Liver (tissue), 9 donors: ENCODE data around the gene DRAM2. TPM values are rescaled to one million over a fixed set of nuclear protein-coding genes. Genes with fewer than 3 reads are reported as not detected.

Experiments
- DNase-seq: peaks from one replicate; pipeline ENCODE4 v3.0.0-alpha.2; 2017; ENCODE audit warnings: low spot score
- H3K27ac ChIP-seq, 2 donors: one replicate each; pipeline ENCODE4 v1.7.0; 2013; ENCODE audit warnings: inconsistent platforms in 2 of 2, low read length in 2 of 2, control low read depth in 1 of 2, low read depth in 1 of 2, mild to moderate bottlenecking in 1 of 2
- H3K27me3 ChIP-seq, 4 donors: one replicate each; pipeline versions ENCODE4 v1.6.1 to v1.7.0; 2013; ENCODE audit warnings: low read length in 3 of 4, inconsistent platforms in 1 of 4, mild to moderate bottlenecking in 1 of 4, moderate library complexity in 1 of 4; ENCODE audit not compliant: control insufficient read depth in 4 of 4, insufficient read depth in 4 of 4
- H3K36me3 ChIP-seq, 4 donors: one replicate each; pipeline versions ENCODE4 v1.6.1 to v1.7.0; 2013; ENCODE audit warnings: low read length in 3 of 4, mild to moderate bottlenecking in 3 of 4, low read depth in 1 of 4, moderate library complexity in 1 of 4; ENCODE audit not compliant: control insufficient read depth in 4 of 4, insufficient read depth in 3 of 4
- H3K4me1 ChIP-seq, 4 donors: one replicate each; pipeline versions ENCODE4 v1.6.1 to v1.7.0; 2013; ENCODE audit warnings: low read length in 3 of 4, mild to moderate bottlenecking in 3 of 4, moderate library complexity in 1 of 4; ENCODE audit not compliant: control insufficient read depth in 4 of 4, insufficient read depth in 4 of 4
- H3K4me3 ChIP-seq, 3 donors: one replicate each; pipeline versions ENCODE4 v1.6.1 to v1.7.0; 2013; ENCODE audit warnings: low read length in 3 of 3, control low read depth in 1 of 3, low read depth in 1 of 3, mild to moderate bottlenecking in 1 of 3
- H3K9ac ChIP-seq, 2 donors: one replicate each; pipeline ENCODE4 v1.7.0; 2013; ENCODE audit warnings: low read length in 2 of 2, mild to moderate bottlenecking in 2 of 2, moderate library complexity in 2 of 2, control low read depth in 1 of 2, low read depth in 1 of 2
- H3K9me3 ChIP-seq, 4 donors: one replicate each; pipeline versions ENCODE4 v1.6.1 to v1.7.0; 2013; ENCODE audit warnings: low read length in 3 of 4; ENCODE audit not compliant: control insufficient read depth in 4 of 4
- ATF3 ChIP-seq: IDR thresholded peaks from 2 replicates; pipeline ENCODE4 v1.6.1; 2016; ENCODE audit warnings: antibody characterized with exemption
- FOXA2 ChIP-seq: IDR thresholded peaks from 2 replicates; pipeline ENCODE4 v1.6.1; 2016; ENCODE audit warnings: antibody characterized with exemption
- GABPA ChIP-seq, 2 donors: IDR thresholded peaks in 1 of 2; conservative IDR thresholded peaks in 1 of 2; 2 replicates each; pipeline ENCODE4 v1.6.1; 2016; ENCODE audit warnings: antibody characterized with exemption in 2 of 2, mild to moderate bottlenecking in 1 of 2, moderate library complexity in 1 of 2
- HNF4A ChIP-seq, 2 donors: conservative IDR thresholded peaks; 2 replicates each; pipeline ENCODE4 v1.6.1; 2016; ENCODE audit warnings: antibody characterized with exemption in 2 of 2, mild to moderate bottlenecking in 2 of 2
- HNF4G ChIP-seq: IDR thresholded peaks from 2 replicates; pipeline ENCODE4 v1.6.1; 2016; ENCODE audit warnings: antibody characterized with exemption
- NR2F2 ChIP-seq: IDR thresholded peaks from 2 replicates; pipeline ENCODE4 v1.6.1; 2016; ENCODE audit warnings: antibody characterized with exemption
- REST ChIP-seq: IDR thresholded peaks from 2 replicates; pipeline ENCODE4 v1.6.1; 2016; ENCODE audit warnings: antibody characterized with exemption, mild to moderate bottlenecking
- TAF1 ChIP-seq: conservative IDR thresholded peaks from 2 replicates; pipeline ENCODE4 v1.6.1; 2016; ENCODE audit warnings: antibody characterized with exemption, mild to moderate bottlenecking
- YY1 ChIP-seq: IDR thresholded peaks from 2 replicates; pipeline ENCODE4 v1.6.1; 2016; ENCODE audit warnings: antibody characterized with exemption, mild to moderate bottlenecking
- ZBTB33 ChIP-seq: IDR thresholded peaks from 2 replicates; pipeline ENCODE4 v1.6.1; 2016; ENCODE audit warnings: antibody characterized with exemption
- WGBS: extraction: QIAGEN DNeasy Blood & Tissue Kit; methylation state at CpG from one replicate; pipeline ENCODE4 v1.1.7; 2013; 5-methylcytosine and 5-hydroxymethylcytosine counted together
- polyA plus RNA-seq, 2 donors: library from polyadenylated mRNA; stranded (reverse) in 1 of 2; unstranded in 1 of 2; fragments of 200-250 nt in 1 of 2; fragments of >200 nt in 1 of 2; fragmentation: Nextera tagmentation in 1 of 2; extraction: Ambion mirVana in 1 of 2; gene quantifications; one replicate each; pipeline versions ENCODE4 v1.2.1 to v1.2.3, GENCODE V29; 2013 to 2015
- total RNA-seq, 2 donors: library from RNA; depleted of rRNA; stranded (reverse); fragments of >200 nt; gene quantifications; one replicate each; pipeline ENCODE4 v1.2.3, GENCODE V29; 2014
- TF ChIP-seq, protein P1 (sequence below): fragments of 150-350 bp; IDR thresholded peaks from 2 replicates; pipeline ENCODE4 v1.5.1; 2017; ENCODE audit warnings: improper control_type of control experiment, low read depth, low read length; ENCODE audit not compliant: missing input control
- donor health status: healthy.
- donor health status: healthy.
- donor health status: healthy.
- donor health status: healthy.
- donor health status: healthy.

The DRAM2 gene
- total and polyA plus RNA-seq, 4 donors = 15.7 to 33.9 (median 19.8) TPM

- Histone ChIP-seq H3K27ac (no peak overlapping the region), H3K4me1 (peaks cover 0 to 7% (median 1%) of the 10 kb centered on the region in 4 donors), H3K9ac (no peak overlapping the region), H3K4me3 (no peak overlapping the region), H3K27me3 (no peaks in the 10 kb centered on the region), H3K36me3 (peaks cover 3 to 47% (median 45%) of the 10 kb centered on the region in 4 donors), H3K9me3 (no peaks in the 10 kb centered on the region)
- 94% methylated on average over 6 of the region's 6 CpGs for WGBS
- DNase-seq = no peak
- TF ChIP-seq, protein P1, sequence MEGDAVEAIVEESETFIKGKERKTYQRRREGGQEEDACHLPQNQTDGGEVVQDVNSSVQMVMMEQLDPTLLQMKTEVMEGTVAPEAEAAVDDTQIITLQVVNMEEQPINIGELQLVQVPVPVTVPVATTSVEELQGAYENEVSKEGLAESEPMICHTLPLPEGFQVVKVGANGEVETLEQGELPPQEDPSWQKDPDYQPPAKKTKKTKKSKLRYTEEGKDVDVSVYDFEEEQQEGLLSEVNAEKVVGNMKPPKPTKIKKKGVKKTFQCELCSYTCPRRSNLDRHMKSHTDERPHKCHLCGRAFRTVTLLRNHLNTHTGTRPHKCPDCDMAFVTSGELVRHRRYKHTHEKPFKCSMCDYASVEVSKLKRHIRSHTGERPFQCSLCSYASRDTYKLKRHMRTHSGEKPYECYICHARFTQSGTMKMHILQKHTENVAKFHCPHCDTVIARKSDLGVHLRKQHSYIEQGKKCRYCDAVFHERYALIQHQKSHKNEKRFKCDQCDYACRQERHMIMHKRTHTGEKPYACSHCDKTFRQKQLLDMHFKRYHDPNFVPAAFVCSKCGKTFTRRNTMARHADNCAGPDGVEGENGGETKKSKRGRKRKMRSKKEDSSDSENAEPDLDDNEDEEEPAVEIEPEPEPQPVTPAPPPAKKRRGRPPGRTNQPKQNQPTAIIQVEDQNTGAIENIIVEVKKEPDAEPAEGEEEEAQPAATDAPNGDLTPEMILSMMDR = no peak
- TF ChIP-seq FOXA2 = no peak
- no peak for TF ChIP-seq NR2F2
- TF ChIP-seq HNF4G = no peak
- TF ChIP-seq GABPA (IDR thresholded peaks at IDR 0.05 in 1 of 2, conservative IDR thresholded peaks at IDR 0.05 in 1 of 2) = no peak
- TF ChIP-seq TAF1 = no peak
- TF ChIP-seq REST = no peak
- no peak for TF ChIP-seq YY1
- no peak for TF ChIP-seq HNF4A (conservative IDR thresholded peaks at IDR 0.05)
Measured at GRCh38 chr1:111183308-111184069, 43.6 kb upstream of the DRAM2 start.

DNA sequence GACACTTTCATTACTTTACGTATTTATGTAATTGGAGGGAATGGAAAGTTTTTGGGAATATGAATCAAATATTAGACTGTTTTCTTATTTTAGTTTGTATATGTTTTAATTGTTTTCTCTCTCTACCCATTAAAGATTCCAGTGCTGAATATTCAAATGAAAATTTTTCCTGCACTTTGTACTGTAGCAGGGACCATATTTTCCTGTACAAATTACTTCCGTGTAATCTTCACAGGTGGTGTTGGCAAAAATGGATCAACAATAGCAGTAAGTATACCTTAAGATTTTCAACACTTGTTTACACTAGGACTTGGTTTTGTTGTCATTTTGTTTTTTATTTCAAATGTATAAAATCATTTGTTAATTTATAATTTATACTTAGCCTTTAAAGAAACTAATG lies 42.2 kb upstream of the DRAM2 start:
- Histone ChIP-seq H3K9ac (no peak overlapping the region), H3K9me3 (no peaks in the 10 kb centered on the region), H3K4me3 (no peak overlapping the region), H3K27me3 (no peaks in the 10 kb centered on the region), H3K4me1 (peaks cover 0 to 2% (median 0%) of the 10 kb centered on the region in 4 donors), H3K36me3 (peaks cover 0 to 38% (median 33%) of the 10 kb centered on the region in 4 donors), H3K27ac (no peak overlapping the region)
- WGBS = 94% methylated on average over 2 of the region's 2 CpGs
- DNase-seq = no peak
- TF ChIP-seq, protein P1 = no peak
- TF ChIP-seq ATF3 (no peak), REST (no peak), NR2F2 (no peak), ZBTB33 (no peak)
